ENCODE data around the gene KCNJ1. TPM values are rescaled to one million over a fixed set of nuclear protein-coding genes. Genes with fewer than 3 reads are reported as not detected.
A peak's percentile ranks its signal among the peaks of the same experiment; 100 is the strongest.

The KCNJ1 gene
- total and polyA plus RNA-seq, 10 donors: 0.02 to 0.09 (median 0.03) TPM; not detected in 7

- Histone ChIP-seq H3K4me1 (peaks cover 3 to 87% (median 59%) of the 10 kb centered on the region in 6 donors), H3K4me3 (peak overlapping the region in 2 of 8 donors; percentile 6 to 45), H3K9me3 (no peaks in the 10 kb centered on the region), H3K27ac (peak overlapping the region in 7 of 8 donors; percentile 11 to 77 (median 62)), H3K36me3 (no peaks in the 10 kb centered on the region), H3K27me3 (replicated peaks in 1 of 7) (peaks cover 0 to 64% (median 15%) of the 10 kb centered on the region in 7 donors)
- WGBS, 5 donors: 67 to 76% (median 69%) methylated on average over 3 of the region's 3 CpGs
- intact Hi-C loops (cut with DNase I; ENCODE audit: low total_unique reads): no loop called here
- TF ChIP-seq POLR2AphosphoS5 (IDR thresholded peaks at IDR 0.05) (no peak), POLR2A (IDR thresholded peaks at IDR 0.05) (no peak), CTCF (IDR thresholded peaks at IDR 0.05 in 8 of 11, conservative IDR thresholded peaks at IDR 0.05 in 3 of 11) (no peak)
- DNase-seq: no peak
Measured at GRCh38 chr11:128894286-128894681, 27.2 kb upstream of the KCNJ1 start.

- H3K4me3 ChIP-seq: peak overlapping the region in 3 of 8 donors; percentile 6 to 55 (median 45)
- no peaks in the 10 kb centered on the region for H3K9me3 ChIP-seq
- 35 to 44% (median 37%) methylated on average over 8 to 9 of the region's 9 CpGs for WGBS, 5 donors
- peaks cover 0 to 66% (median 15%) of the 10 kb centered on the region in 7 donors for H3K27me3 ChIP-seq (replicated peaks in 1 of 7)
- peak overlapping the region; percentile 9 to 77 (median 60) for H3K27ac ChIP-seq
- intact Hi-C loops (cut with DNase I; ENCODE audit: low total_unique reads): no loop called here
- H3K36me3 ChIP-seq: no peaks in the 10 kb centered on the region
- no peak for DNase-seq
- TF ChIP-seq CTCF (IDR thresholded peaks at IDR 0.05 in 8 of 11, conservative IDR thresholded peaks at IDR 0.05 in 3 of 11) (no peak), POLR2AphosphoS5 (IDR thresholded peaks at IDR 0.05) (no peak), POLR2A (IDR thresholded peaks at IDR 0.05) (no peak)
- peaks cover 3 to 83% (median 57%) of the 10 kb centered on the region in 6 donors for H3K4me1 ChIP-seq
Measured at GRCh38 chr11:128893578-128894285, 26.6 kb upstream of the KCNJ1 start.

DNA sequence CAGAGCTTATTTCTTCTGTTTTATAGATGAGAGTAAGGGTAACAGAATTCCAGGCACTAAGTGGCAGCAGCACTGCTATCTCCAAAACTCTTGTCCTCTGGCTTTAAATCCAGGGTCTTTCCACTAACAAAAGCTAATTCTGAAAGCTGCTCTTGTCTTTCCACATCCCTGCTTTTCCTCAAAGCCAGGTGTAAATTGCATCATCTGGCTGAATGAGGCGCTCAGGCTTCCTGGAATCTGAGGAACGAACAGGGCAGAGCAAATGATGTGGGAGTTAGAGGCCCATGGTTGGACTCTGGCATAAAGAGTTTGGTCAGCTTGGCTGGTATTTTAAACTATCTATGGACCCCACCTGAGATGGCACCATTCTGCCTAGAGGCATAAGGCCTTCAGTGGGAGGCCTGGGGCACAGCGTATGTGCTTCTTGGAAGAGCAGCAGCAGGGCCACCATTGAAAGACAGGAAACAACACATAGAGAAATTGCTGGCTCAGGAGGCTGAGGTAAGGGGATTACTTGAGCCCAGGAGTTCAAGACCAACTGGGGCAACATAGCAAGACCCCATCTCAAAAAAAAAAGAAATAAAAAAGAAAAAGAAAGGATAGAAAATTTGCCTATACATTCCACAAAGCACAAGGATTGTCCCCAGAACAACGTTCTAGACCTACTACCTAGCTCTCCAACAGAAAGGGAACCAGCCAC is 25.9 kb upstream of the KCNJ1 start:
- intact Hi-C loops (cut with DNase I; ENCODE audit: low total_unique reads): no loop called here
- peaks cover 0 to 69% (median 15%) of the 10 kb centered on the region in 7 donors for H3K27me3 ChIP-seq (replicated peaks in 1 of 7)

More for the DNA sequence above, 25.9 kb upstream of the KCNJ1 start:
- H3K9me3 ChIP-seq: no peaks in the 10 kb centered on the region
- H3K4me1 ChIP-seq: peaks cover 3 to 76% (median 51%) of the 10 kb centered on the region in 6 donors
- peak overlapping the region in 4 of 8 donors; percentile 6 to 74 (median 50) for H3K4me3 ChIP-seq
- peak overlapping the region in 7 of 8 donors; percentile 9 to 77 (median 62) for H3K27ac ChIP-seq
- no peak for TF ChIP-seq POLR2AphosphoS5 (IDR thresholded peaks at IDR 0.05)
- no peak for TF ChIP-seq POLR2A (IDR thresholded peaks at IDR 0.05)
- TF ChIP-seq CTCF (IDR thresholded peaks at IDR 0.05 in 8 of 11, conservative IDR thresholded peaks at IDR 0.05 in 3 of 11): no peak
- 60 to 72% (median 68%) methylated on average over 4 of the region's 4 CpGs for WGBS, 5 donors
- DNase-seq: no peak
- no peaks in the 10 kb centered on the region for H3K36me3 ChIP-seq
